ENCODE data around the gene ESYT1.

DNA sequence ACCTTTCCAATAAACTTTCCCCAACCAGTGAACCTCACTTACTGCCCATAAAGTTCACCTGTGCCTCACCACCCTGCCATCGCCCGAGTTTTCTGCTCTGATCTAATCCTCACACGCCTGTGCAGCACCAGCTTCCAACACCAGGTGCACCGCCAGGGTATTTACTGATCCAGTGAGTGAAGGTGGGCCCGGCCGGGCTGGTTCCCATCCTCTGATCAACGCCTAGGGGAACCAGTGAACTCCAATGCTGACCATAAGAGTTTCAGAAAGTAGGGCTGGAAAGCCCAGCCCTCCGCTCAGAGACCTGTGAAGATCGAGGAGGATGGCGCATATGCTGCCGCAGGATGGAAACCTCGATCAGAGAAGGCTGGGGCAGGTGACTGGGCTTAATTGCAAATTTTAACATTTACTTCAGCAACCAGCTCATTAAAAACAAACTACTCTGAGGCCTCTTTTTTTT is 23.6 kb downstream of the ESYT1 start:
- no peak for TF ChIP-seq EZH2 (IDR thresholded peaks at IDR 0.05; ENCODE audit: low read length)
- TF ChIP-seq, protein P1, sequence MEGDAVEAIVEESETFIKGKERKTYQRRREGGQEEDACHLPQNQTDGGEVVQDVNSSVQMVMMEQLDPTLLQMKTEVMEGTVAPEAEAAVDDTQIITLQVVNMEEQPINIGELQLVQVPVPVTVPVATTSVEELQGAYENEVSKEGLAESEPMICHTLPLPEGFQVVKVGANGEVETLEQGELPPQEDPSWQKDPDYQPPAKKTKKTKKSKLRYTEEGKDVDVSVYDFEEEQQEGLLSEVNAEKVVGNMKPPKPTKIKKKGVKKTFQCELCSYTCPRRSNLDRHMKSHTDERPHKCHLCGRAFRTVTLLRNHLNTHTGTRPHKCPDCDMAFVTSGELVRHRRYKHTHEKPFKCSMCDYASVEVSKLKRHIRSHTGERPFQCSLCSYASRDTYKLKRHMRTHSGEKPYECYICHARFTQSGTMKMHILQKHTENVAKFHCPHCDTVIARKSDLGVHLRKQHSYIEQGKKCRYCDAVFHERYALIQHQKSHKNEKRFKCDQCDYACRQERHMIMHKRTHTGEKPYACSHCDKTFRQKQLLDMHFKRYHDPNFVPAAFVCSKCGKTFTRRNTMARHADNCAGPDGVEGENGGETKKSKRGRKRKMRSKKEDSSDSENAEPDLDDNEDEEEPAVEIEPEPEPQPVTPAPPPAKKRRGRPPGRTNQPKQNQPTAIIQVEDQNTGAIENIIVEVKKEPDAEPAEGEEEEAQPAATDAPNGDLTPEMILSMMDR (optimal IDR thresholded peaks at IDR 0.05 in 1 of 3, IDR thresholded peaks at IDR 0.05 in 1 of 3, conservative IDR thresholded peaks at IDR 0.05 in 1 of 3; ENCODE audit: extremely low read depth in 1 of 3, insufficient read depth in 2 of 3, low read length in 3 of 3): peak in 2 of 3 experiments; percentile 71 to 82
